MM.1S (cell line): Measurements from ENCODE around the gene SETBP1.

ENCODE experiments used
- DNase-seq: peaks from one replicate; pipeline ENCODE4 v3.0.0-alpha.2; 2015
- H2AFZ ChIP-seq: fragments of 300-600 bp; sonication (generic); 2 replicates; pipeline ENCODE4 v1.6.0; 2016; ENCODE audit warnings: antibody characterized with exemption, low read length
- H3F3A ChIP-seq: fragments of 300-600 bp; sonication (generic); 2 replicates; pipeline ENCODE4 v1.6.1; 2016; ENCODE audit warnings: mild to moderate bottlenecking, antibody characterized with exemption, low read length, moderate library complexity, mixed read lengths; ENCODE audit not compliant: insufficient read depth
- H3K27ac ChIP-seq: fragments of 300-600 bp; sonication (generic); 2 replicates; pipeline ENCODE4 v1.5.1; 2016; ENCODE audit warnings: mild to moderate bottlenecking, low read length
- H3K27me3 ChIP-seq: fragments of 300-600 bp; sonication (generic); replicated peaks from 2 replicates; pipeline ENCODE4 v1.6.0; 2016; ENCODE audit warnings: low read length; ENCODE audit not compliant: insufficient read depth
- H3K36me3 ChIP-seq: fragments of 300-600 bp; sonication (generic); replicated peaks from 2 replicates; pipeline ENCODE4 v1.6.1; 2016; ENCODE audit warnings: mild to moderate bottlenecking, low read length, mixed read lengths; ENCODE audit not compliant: insufficient read depth
- H3K4me1 ChIP-seq: fragments of 300-600 bp; sonication (generic); 2 replicates; pipeline ENCODE4 v1.6.1; 2016; ENCODE audit warnings: low read length, mixed read lengths
- H3K4me2 ChIP-seq: fragments of 300-600 bp; sonication (generic); 2 replicates; pipeline ENCODE4 v1.6.0; 2016; ENCODE audit warnings: low read depth, low read length
- H3K4me3 ChIP-seq: fragments of 300-600 bp; sonication (generic); 2 replicates; pipeline ENCODE4 v1.5.1; 2016; ENCODE audit warnings: low read length, mixed read lengths
- H3K79me2 ChIP-seq: fragments of 300-600 bp; sonication (generic); 2 replicates; pipeline ENCODE4 v1.6.1; 2016; ENCODE audit warnings: mixed run types, low read length, mixed read lengths
- H3K9ac ChIP-seq: fragments of 300-600 bp; sonication (generic); 2 replicates; pipeline ENCODE4 v1.6.1; 2016; ENCODE audit warnings: low read length, mixed read lengths
- H3K9me2 ChIP-seq: fragments of 300-600 bp; sonication (generic); replicated peaks from 2 replicates; pipeline ENCODE4 v1.6.1; 2016; ENCODE audit warnings: mild to moderate bottlenecking, low read length, mixed read lengths; ENCODE audit not compliant: insufficient read depth
- H3K9me3 ChIP-seq: fragments of 300-600 bp; sonication (generic); replicated peaks from 2 replicates; pipeline ENCODE4 v1.6.1; 2016; ENCODE audit warnings: mild to moderate bottlenecking, low read length, mixed read lengths; ENCODE audit not compliant: insufficient read depth
- H4K20me1 ChIP-seq: fragments of 300-600 bp; sonication (generic); 2 replicates; pipeline ENCODE4 v1.6.1; 2016; ENCODE audit warnings: mild to moderate bottlenecking, low read length, moderate library complexity, mixed read lengths; ENCODE audit not compliant: insufficient read depth
- EZH2 ChIP-seq: fragments of 300-600 bp; sonication (generic); optimal IDR thresholded peaks from 2 replicates; pipeline ENCODE3; 2017; ENCODE audit warnings: low read depth, mild to moderate bottlenecking, antibody characterized with exemption, low read length, mixed read lengths
- EZH2phosphoT487 ChIP-seq: fragments of 300-600 bp; sonication (generic); IDR thresholded peaks from 2 replicates; pipeline ENCODE4 v1.6.1; 2018; ENCODE audit warnings: antibody characterized with exemption, low read length
- TF ChIP-seq, protein P1 (sequence below): fragments of 300-600 bp; sonication (generic); IDR thresholded peaks from 2 replicates; pipeline ENCODE4 v1.5.1; 2016; ENCODE audit warnings: antibody characterized with exemption, low read length, mixed read lengths

The SETBP1 gene

DNA sequence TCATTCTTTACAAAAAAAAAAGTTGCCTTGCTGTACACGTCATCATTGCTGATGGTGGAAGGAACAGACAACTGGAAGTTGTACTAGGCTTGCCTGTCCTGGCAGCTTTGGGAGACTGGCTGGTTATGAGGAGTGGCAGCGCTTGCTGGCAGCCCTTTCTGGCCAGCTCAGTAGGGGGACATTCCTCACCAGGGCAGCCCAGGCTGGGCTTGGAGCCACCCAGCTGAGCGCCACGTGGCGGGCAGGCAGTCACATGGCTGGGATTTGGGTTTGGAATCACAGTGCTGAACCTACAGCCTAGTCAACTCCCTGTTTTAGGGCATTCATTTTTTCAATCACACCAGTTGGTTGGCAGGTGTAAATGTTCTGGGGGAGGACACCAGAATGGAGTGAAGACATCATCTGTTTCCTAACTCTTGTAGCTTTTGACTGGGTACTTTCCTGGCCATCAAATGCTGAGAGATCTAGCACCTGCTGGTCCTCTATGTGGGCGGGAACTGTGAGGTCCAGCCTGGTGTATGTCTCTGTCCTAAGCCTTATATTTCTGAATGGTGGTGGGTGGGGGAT, 139.3 kb downstream of the SETBP1 start:
- no peaks in the 10 kb centered on the region for H3K27me3 ChIP-seq
- no peaks in the 10 kb centered on the region for H4K20me1 ChIP-seq
- H3K9me3 ChIP-seq, result no peaks in the 10 kb centered on the region
- peaks cover 95% of the 10 kb centered on the region for H3K79me2 ChIP-seq
- no peaks in the 10 kb centered on the region for H3F3A ChIP-seq
- H3K9me2 ChIP-seq, result no peaks in the 10 kb centered on the region
- H3K9ac ChIP-seq, result no peak overlapping the region
- no peaks in the 10 kb centered on the region; the same call in 1 of the 2 replicates for H3K36me3 ChIP-seq
- DNase-seq, result no peak
- H3K4me2 ChIP-seq, result no peak overlapping the region
- peaks cover 21% of the 10 kb centered on the region for H3K4me1 ChIP-seq
- no peak overlapping the region for H3K27ac ChIP-seq
- no peak for TF ChIP-seq EZH2
- TF ChIP-seq, protein P1, sequence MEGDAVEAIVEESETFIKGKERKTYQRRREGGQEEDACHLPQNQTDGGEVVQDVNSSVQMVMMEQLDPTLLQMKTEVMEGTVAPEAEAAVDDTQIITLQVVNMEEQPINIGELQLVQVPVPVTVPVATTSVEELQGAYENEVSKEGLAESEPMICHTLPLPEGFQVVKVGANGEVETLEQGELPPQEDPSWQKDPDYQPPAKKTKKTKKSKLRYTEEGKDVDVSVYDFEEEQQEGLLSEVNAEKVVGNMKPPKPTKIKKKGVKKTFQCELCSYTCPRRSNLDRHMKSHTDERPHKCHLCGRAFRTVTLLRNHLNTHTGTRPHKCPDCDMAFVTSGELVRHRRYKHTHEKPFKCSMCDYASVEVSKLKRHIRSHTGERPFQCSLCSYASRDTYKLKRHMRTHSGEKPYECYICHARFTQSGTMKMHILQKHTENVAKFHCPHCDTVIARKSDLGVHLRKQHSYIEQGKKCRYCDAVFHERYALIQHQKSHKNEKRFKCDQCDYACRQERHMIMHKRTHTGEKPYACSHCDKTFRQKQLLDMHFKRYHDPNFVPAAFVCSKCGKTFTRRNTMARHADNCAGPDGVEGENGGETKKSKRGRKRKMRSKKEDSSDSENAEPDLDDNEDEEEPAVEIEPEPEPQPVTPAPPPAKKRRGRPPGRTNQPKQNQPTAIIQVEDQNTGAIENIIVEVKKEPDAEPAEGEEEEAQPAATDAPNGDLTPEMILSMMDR, result no peak
- no peak for TF ChIP-seq EZH2phosphoT487
- no peak overlapping the region for H3K4me3 ChIP-seq
- H2AFZ ChIP-seq, result no peak overlapping the region

DNA sequence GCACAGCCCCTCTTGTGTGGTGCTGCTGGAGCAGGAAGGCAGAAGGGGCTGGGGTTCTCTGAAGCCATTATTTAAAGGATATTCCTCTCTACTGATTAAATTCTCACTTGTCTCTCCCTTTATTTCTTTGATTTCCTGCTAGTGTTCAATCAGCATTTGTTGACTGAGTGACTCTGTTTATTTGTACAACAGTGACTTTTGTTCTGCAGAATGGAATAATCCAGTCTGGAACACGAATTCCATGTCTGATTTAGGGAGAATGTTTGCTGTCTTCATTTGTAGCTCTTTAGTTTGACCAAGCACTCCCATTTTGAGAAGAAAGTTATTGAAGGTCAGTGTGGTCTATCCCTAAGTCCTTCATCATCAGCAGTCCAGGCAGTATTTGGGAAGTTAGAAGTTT, 141.2 kb downstream of the SETBP1 start:
- H3K9me2 ChIP-seq, result no peaks in the 10 kb centered on the region
- TF ChIP-seq EZH2 (no peak), EZH2phosphoT487 (no peak)
- TF ChIP-seq, protein P1, result no peak
- H3K4me3 ChIP-seq, result no peak overlapping the region
- H3K4me1 ChIP-seq, result peaks cover 22% of the 10 kb centered on the region
- no peaks in the 10 kb centered on the region for H3K9me3 ChIP-seq
- no peak overlapping the region for H2AFZ ChIP-seq
- peaks cover 93% of the 10 kb centered on the region for H3K79me2 ChIP-seq
- no peaks in the 10 kb centered on the region for H4K20me1 ChIP-seq
- no peak for DNase-seq
- H3K27ac ChIP-seq, result no peak overlapping the region
- H3K27me3 ChIP-seq, result no peaks in the 10 kb centered on the region
- no peak overlapping the region for H3K4me2 ChIP-seq
- H3K36me3 ChIP-seq, result no peaks in the 10 kb centered on the region
- no peak overlapping the region for H3K9ac ChIP-seq
- H3F3A ChIP-seq, result no peaks in the 10 kb centered on the region

DNA sequence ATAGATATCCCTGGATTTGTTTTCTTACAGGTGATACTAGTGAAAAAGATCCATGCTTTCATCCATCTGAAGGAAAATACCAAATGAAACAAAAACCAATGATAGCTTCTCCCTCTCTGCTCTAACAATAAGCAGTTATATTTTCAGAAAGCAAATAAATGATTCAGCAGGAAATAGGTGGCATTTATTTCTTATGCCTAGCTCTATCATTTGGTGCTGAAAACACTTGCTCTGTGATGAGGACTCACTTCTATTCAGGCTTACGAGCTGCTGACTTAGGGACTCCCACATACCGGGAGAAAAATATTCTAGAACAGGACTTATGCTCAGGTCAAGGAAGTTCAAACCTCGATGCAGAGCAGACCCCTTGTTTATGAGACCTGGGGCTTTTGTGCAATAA, 142.6 kb downstream of the SETBP1 start:
- Histone ChIP-seq H3K4me1 (peaks cover 22% of the 10 kb centered on the region), H3K9ac (no peak overlapping the region), H4K20me1 (no peaks in the 10 kb centered on the region), H2AFZ (no peak overlapping the region), H3K79me2 (peaks cover 96% of the 10 kb centered on the region), H3K4me3 (no peak overlapping the region), H3K9me3 (no peaks in the 10 kb centered on the region), H3K4me2 (no peak overlapping the region), H3K27ac (no peak overlapping the region), H3K9me2 (no peaks in the 10 kb centered on the region), H3F3A (no peaks in the 10 kb centered on the region), H3K27me3 (no peaks in the 10 kb centered on the region), H3K36me3 (no peaks in the 10 kb centered on the region)
- no peak for DNase-seq
- TF ChIP-seq, protein P1, result no peak
- TF ChIP-seq EZH2 (no peak), EZH2phosphoT487 (no peak)
